ENCODE measurements around the gene EIF6.
"Not testable (repeated sequence)": the region's sequence is repeated elsewhere in the genome, so short reads cannot be mapped to it uniquely, and the experiment has no call there.

Gene EIF6

DNA sequence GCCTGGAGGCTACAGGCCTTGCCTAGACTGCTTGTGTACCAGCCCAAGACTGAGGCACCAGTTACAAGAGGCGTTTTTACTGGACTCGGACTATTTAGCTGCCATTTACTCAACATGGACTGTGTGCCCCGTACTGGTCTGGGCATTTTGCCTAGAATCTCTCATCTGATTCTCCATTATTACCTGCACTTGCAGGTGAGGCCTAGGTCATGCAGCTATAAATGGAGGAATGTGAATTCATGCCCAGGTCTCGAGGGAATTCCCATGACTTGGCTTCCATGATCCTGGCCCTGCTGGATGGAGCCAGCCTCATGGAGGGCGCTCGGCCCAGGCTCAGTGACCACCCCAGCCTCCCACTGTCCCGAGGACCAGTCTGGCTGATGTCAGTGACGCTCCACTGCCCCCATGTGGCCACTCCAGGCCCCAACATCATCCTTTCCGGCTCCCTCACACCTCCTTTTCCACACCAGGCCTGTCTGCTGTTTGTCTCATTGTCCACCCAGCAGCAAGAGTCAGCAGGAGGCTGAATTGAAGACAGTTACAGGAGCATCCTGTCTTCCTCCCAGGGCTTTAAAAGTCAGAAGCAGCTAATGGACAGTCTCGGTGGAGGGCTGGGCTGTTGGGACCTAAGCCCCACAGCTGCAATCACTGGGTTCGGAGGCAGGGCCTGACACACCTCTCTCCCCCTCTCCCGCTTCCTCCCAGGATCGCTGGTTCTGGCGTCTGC lies 15.4 kb downstream of the EIF6 start:
- no peak overlapping the region for H3K4me3 ChIP-seq (ENCODE audit: control insufficient read depth, low read depth, low read length)
- DNase-seq (ENCODE audit: low read depth) = peak; percentile 58
- TF ChIP-seq CTCF (conservative IDR thresholded peaks at IDR 0.05; ENCODE audit: control insufficient read depth, insufficient read depth, low read depth, low read length) = peak; percentile 84

DNA sequence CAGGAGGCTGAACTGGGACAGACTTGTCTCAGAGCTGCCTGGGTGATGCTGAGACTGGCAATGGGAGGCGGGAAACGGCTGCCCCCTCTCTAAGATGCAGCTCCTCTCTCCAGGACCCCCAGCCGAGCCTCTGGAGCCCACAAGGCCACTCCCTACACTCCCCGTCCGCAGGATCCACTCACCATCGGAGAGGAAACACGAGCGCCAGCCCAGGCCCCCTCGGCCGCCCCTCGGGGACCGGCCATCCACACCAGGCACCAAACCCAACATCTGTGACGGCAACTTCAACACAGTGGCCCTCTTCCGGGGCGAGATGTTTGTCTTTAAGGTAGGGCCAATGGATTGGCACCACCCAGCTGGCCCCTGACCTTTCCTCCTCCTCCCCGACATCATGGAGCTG lies 17.5 kb downstream of the EIF6 start:
- no peak for TF ChIP-seq CTCF (conservative IDR thresholded peaks at IDR 0.05; ENCODE audit: control insufficient read depth, insufficient read depth, low read depth, low read length)
- DNase-seq (ENCODE audit: low read depth) = no peak
- no peak overlapping the region for H3K4me3 ChIP-seq (ENCODE audit: control insufficient read depth, low read depth, low read length)

DNA sequence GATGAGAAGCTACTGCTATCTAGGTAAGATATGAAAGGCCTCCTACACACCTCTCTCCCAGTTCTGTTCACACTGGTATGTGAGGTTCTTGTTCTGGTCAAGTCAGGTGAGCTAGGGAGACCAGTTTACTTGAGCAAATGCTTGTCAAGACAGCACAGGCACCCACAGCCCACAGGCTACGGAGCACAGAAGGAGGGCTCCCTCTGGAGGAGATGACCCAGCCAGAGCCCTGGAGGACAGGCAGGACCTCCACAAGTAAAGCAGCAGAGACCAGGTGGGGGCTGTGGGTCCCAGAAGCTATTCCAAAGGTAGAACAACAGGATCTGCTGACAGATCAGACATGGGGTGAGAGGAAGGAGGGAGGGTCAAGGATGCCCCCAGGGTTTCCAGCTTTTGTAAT lies 19.8 kb downstream of the EIF6 start:
- peak; percentile 7 for TF ChIP-seq CTCF (conservative IDR thresholded peaks at IDR 0.05; ENCODE audit: control insufficient read depth, insufficient read depth, low read depth, low read length)
- no peak for DNase-seq (ENCODE audit: low read depth)

DNA sequence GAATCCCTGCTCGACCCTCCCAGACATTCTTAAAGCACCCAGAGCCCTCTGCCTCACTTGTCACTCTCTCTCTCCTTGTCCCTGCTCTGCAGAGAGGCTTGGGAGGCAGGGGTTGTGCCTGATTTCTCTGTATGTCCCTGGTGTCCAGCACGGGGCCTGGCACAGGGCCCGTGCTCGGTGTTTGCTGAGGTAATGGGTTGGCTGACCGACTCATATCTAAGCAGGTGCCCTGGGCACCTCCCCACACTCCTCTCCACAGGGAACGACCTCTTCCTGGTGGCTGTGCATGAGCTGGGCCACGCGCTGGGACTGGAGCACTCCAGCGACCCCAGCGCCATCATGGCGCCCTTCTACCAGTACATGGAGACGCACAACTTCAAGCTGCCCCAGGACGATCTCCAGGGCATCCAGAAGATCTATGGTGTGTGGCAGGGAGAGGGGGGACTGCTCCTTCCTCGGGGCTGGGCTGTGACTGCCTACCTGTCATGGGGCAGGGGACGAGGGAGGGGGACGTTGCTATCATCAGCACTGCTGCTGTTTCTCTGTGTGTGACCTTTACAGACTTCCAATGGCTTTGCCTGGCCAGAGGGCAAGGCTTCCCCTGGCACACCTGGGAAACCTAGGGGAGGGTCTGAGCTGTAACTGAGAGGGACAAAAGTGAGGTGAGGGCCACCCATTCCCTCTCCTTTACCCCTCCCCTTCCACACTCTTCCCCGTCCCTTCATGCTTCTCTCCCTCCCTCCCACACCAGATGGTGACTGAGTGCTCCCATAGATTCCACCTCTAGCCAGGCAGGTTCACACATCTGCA lies 20.8 kb downstream of the EIF6 start:
- TF ChIP-seq CTCF (conservative IDR thresholded peaks at IDR 0.05; ENCODE audit: control insufficient read depth, insufficient read depth, low read depth, low read length) = no peak
- no peak for DNase-seq (ENCODE audit: low read depth)
- no peak overlapping the region for H3K4me3 ChIP-seq (ENCODE audit: control insufficient read depth, low read depth, low read length)

More for the DNA sequence above, 19.8 kb downstream of the EIF6 start:
- H3K4me3 ChIP-seq (ENCODE audit: control insufficient read depth, low read depth, low read length) = no peak overlapping the region

DNA sequence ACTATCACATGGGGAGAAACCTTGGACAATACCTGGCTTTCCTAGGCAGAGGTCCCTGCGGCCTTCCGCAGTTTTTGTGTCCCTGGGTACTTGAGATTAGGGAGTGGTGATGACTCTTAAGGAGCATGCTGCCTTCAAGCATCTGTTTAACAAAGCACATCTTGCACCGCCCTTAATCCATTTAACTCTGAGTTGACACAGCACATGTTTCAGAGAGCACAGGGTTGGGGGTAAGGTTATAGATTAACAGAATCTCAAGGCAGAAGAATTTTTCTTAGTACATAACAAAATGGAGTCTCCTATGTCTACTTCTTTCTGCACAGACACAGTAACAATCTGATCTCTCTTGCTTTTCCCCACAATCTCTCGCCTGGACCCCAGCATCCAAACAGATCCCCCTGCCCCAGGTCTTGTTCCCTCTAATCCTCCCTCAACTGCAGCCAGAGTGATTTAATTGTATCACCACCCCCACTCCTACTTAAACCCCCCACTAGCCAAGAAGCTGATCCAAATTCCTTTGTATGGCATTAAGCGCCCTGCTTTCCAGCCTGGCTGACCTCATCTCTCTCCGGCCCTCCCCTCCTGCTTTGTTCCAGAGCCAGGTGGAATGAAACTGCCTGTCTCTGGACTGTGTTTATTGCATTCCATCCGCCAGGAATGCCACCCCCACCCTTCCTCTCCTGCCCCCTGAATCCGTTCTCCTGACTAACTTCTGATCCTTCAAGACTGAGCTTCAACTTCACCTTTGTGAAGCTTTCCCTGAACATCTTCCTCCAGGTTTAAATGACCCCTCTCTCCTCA lies 21.6 kb downstream of the EIF6 start:
- not testable (repeated sequence) for H3K4me3 ChIP-seq (ENCODE audit: control insufficient read depth, low read depth, low read length); DNase-seq (ENCODE audit: low read depth)

- H3K4me3 ChIP-seq (ENCODE audit: control insufficient read depth, low read depth, low read length); DNase-seq (ENCODE audit: low read depth): not testable (repeated sequence)
Measured at GRCh38 chr20:35262321-35262720, 22.3 kb downstream of the EIF6 start.

GRCh38 chr20:35260426-35260825 lies 24.1 kb downstream of the EIF6 start:
- no peak for TF ChIP-seq CTCF (conservative IDR thresholded peaks at IDR 0.05; ENCODE audit: control insufficient read depth, insufficient read depth, low read depth, low read length)
- H3K4me3 ChIP-seq (ENCODE audit: control insufficient read depth, low read depth, low read length) = no peak overlapping the region
- DNase-seq (ENCODE audit: low read depth) = no peak

All from fibroblast of mammary gland (primary cell).